NCI-H1930 (cell line): ENCODE results near the gene ENOX1.
A peak's percentile ranks its signal among the peaks of the same experiment; 100 is the strongest.
"Not testable (repeated sequence)": the region's sequence is repeated elsewhere in the genome, so short reads cannot be mapped to it uniquely, and the experiment has no call there.

Experiments used
- DNase-seq, 2 experiments: peaks; one replicate each; lab custom pipeline; 2025; lab: John Stamatoyannopoulos, UW

The ENOX1 gene

DNA sequence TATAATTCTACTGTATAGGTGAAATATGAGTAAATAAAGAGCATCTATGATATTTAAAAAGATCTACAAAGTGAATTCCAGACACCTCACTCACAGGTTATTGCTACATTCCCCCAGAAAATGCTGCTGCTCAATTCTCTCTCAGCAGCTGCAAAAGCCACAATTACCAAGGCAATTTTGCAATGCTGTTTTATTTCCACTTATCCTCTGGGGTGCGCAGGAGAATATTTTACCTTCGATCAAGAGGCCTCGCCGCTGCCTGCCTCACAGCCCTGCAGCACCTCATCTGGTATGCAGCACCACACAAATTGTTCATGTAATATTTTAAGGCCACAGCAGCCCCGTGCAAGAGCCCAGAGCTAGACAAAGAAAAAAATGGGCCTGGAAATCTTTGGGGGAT is 430.2 kb downstream of the ENOX1 start:
- no peak for DNase-seq

DNA sequence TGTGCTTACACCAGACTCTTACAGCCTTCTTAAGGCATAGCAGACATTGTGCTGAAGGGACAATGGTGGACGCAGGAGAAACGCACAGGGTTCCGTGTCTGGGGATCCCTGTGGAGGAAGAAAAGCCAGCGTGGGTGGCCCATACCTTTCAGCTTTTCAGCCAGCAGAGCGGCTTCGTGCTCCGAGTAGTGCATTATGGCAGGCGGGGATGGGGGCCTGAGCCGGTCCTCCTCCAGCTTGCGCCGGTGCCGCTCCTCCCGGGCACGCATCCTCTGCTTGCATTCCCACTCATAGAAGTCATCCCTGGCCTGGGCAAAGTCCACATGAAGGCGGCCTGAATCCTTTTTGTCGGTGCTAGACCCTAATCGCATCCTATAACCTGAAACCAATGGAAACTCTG is 431.0 kb downstream of the ENOX1 start:
- no peak for DNase-seq

DNA sequence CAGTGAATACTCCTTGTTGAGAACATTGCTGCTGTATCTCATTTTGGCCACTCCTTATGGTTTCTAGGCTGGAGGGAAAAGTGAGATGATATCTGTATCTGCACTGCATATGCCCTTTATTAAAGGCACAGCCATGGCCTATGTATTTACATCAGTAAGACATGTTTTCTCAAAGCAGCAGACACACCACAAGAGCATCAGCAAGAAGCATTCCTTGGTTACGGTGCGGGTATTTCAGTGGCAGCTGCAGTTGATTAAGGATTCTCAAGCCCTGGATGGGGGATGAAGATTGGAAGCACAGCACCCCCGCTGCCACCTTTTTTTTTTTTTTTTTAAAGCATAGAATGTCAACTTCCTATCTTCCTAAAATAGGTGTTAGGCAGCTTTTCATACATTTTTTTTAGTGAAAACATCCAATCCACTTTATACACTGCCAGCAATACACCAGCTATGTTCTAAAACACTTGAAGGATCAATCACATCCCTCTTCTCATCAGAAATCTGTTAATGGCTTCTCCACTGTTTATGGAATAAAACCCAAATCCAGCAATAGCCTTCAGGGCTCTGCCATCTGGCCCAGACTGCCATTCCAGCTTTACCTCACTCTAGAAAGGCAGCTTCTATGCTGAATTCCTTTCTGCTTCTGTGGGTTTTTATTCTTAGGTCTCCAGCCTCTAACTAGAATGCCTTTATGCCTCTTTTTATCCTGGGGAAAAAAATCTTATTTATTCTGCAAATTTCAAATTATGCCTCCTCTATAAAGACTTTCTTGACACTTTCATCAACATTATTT is 432.4 kb downstream of the ENOX1 start:
- DNase-seq: no peak

DNA sequence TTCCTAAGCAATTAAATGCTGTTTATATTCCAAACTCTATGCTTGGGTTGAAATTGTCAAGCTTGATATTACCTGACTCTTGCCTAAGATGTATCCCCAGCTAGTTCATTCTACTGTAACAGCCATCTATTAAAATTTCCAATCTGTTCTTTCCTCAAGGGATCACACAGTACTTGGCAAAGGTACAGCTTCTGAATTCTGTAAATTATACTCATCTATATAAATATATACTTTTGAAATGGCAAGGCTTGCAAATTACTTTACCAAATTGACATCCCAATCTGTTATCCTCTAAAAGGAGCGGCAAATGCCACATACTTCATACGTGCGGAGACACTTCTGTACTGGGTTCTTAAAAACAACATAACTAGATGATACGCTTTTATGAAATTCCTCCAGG is 433.1 kb downstream of the ENOX1 start:
- DNase-seq: no peak

DNA sequence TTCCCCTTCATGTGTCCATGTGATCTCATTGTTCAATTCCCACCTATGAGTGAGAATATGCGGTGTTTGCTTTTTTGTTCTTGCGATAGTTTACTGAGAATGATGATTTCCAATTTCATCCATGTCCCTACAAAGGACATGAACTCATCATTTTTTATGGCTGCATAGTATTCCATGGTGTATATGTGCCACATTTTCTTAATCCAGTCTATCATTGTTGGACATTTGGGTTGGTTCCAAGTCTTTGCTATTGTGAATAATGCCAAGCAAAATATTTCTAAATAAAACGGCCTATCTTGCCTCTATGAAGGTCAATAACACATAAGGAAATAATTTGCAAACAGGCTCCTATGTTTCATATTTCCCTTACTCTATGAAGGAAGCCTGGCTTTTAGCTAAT is 435.2 kb downstream of the ENOX1 start:
- DNase-seq: not testable (repeated sequence)

DNA sequence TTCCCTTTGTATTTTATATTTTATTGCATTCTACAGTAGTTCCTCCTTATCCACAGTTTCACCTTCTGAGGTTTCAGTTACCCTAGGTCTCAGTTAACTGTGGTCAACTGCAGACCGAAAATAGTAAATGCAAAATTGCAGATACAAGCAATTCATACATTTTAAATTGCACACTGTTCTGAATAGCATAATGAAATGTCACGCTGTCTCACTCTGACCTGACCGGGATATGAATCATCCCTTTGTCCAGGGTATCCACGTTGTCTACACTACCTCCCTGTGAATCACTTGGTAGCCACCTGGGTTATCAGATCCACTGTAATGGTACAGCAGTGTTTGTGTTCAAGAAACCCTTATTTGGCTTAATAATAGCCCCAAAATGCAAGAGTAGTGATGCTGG is 438.4 kb downstream of the ENOX1 start:
- DNase-seq: no peak

DNA sequence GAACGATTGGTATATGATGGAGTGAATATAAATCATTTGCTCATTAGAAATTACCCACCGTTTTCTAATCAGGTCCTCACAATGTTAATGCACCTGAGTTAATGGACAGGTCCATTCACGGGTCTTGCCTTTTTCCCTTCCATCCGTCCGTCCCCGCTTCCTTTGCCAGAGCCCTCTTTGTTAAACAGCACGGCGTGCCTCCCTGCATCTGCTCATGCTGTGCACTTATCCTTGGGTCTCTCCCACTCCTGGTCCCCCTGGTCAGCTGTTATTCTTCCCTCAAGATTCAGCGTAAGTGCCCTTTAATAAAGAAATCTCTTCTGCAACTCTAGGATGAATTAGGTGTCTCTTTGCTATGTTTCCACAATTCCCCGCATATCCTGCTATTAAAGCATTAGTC is 438.9 kb downstream of the ENOX1 start:
- peak in 1 of 2 experiments; percentile 8 for DNase-seq

DNA sequence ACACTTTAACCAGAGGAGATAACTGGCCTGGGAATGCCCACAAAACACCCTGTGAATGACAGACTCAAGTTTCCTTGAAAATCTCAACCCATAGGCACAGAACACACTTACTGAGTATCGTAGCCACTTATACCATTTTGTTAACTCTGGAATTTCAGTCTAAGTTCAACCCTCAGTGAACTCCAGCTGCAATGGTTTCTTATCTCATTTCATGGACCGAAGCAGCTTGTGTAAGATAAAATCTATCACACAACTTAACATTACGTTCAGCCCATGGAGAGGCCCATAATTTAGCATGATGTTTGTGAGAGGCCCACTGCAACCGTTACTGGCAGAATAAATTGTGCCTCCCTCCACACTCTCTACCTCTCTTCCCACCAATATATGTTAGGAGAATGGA is 440.3 kb downstream of the ENOX1 start:
- DNase-seq: no peak

DNA sequence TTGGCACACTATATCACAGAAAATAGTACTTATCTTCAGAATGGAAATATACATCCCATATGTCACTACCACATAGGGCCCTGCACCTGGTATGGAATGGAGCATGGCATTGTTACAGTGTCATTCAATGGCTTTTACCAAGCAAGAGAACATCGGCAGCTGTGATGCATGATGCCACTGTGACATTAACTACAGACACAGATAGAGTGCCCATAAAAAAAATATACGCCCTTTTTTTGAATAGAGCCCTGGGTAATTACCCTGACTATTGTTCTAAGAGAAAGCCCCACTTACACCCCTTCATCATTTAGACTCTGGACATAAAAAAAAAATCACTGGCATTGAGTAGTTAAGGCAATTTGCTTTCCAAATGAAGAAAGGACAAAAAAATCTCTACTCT is 443.1 kb downstream of the ENOX1 start:
- no peak for DNase-seq

DNA sequence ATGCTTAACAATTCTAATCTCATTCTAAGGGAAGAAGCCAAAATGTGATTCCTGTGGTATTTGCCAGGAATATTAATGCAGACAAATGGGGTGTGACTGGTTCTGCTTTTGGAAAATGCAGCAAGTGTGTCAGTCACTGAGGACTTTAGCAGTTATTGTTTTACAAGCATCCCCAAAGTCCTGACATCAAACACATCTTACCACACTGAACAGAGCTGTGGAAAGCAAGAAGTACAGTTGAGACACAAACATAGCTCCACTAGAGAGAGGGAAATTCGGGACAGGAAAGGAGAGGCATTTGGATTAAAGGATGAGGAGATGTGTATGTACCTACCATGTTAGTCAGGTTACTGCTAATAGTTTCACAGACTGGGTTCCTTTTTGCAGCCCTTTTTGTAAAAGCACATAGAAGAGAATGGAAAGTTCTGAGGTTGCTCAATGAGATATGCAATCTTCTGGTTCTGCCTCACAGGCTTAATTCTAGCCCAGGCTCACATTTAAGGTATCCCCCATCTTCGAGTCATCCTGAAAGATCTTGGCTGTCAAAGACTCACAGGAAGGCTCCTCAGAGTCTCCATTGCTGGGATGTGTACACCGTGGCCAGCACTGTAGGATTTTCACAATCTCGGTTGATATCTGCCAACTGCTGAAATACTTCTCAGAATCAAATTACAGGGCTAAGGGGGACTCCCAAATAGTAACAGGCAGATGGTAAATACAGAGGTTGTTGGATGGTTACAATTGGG is 446.8 kb downstream of the ENOX1 start:
- no peak for DNase-seq

DNA sequence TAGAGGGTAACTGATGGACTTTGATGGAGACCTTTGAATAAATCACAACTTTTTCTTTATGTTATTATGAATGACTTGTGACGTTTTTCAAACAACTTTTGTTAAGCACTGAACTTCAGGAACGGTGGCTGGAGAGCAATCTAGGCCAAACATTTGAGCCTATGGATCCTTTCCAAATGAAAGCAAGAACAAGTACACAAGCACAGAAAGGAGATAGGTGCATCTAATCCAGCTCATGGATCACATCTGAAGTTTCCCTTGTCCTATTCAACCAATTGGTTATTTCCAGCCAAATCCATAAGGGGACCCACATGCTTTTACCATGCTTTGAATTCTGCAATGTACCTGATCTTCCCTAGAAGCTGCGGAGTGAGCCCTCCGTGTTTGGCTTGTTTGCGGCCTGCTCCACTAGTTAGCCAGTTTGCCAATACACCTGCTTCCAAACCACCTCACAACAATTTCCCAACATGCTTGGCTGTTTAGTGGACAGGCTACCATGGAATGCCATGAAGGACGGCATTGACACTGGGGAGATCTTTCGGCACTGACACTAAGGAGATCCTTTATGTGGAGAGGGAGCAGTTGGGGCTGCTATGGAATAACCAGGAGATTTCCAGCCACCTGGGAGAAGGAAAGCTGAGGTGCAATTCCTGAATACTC is 447.5 kb downstream of the ENOX1 start:
- no peak for DNase-seq

DNA sequence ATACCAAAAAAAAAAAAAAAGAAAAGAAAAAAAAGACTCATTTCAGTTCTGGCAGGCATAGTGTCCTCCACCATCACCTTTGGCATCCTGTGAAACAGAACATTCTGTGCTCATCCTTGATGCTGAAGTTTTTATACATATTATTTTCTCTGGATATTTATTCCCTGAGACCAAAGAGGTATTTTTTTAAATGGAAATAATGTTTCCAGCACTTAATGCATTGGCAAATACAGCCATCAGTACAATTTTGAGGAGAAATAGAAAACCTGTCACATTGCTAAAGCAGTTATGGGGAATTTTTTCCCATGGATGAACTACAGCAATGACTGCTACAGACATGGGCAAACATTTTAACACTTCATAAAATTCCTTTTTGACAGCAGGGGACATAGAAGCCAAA is 451.0 kb downstream of the ENOX1 start:
- DNase-seq: no peak

DNA sequence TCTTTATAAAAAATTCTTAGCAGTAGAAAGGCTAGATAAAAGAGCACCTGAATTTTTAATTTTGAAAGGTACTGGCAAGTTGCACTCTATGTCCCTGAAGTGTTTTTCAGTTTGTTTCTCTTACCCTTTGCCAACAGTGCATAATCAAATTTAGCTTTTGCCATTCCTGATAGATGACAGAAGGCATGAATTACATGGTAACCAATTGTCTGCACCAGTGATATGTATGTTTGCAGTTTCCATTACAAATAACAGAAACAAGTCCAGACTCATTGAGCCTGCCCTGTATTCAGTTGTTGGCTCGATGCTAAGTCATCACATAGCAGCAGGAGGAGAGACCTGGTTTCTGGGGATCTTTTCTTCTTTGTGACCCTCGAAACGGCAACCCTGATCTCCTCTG is 453.6 kb downstream of the ENOX1 start:
- no peak for DNase-seq

DNA sequence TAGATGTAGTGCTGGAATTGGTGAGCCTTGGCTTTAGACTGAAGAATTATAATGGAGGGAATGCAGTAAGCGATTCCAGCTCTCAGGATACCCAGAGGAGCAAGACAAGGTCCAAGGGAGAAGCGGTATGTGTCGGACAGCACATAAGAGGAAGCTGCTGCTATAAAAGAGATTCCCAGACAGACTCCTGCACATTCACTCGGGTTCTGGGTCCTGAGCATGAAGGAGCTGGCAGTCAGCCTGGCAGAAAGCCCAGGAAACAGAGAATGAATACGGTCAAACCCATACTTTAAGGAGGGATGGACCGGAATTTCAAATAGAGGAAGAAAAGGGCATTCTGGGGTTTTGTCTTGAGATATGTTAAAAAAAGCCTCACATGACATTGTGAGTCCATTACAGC is 455.1 kb downstream of the ENOX1 start:
- DNase-seq: no peak

DNA sequence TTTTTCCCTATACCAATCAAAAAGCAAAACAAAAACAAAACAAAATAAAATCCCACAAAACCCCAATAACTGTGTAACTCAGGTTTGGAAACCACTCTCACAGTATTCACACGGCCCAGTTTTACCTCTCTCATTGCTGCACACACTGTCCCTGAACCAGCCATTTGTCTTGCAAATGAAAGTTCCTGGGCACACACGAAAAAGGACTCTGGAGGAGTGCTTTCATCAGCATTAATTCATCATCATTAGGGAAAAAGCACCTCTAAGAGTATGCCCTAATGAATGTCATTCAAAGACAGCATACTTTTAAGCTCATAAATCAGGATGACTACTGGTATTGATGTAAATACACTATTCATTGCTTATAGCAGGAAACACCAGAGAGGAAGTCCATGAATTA is 457.1 kb downstream of the ENOX1 start:
- no peak for DNase-seq

DNA sequence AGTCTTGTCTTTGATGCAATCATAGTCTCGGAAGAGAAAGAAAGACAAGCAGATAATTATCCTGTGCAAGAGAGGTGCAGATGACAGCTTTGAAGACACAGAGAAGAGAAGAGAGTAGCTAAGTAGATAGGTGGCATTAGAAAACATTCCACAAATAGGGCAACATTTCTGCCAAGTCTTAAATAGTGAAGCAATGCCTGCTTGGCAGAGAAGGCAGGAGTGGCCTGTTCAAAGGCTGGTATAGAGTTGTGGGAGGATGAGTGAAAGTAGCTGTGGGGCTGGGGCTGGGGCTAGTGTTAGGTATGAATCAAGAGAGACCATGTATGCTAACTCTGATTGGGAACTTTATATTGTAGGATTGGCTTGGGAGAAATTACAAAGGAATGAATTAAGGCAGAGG is 457.9 kb downstream of the ENOX1 start:
- no peak for DNase-seq

DNA sequence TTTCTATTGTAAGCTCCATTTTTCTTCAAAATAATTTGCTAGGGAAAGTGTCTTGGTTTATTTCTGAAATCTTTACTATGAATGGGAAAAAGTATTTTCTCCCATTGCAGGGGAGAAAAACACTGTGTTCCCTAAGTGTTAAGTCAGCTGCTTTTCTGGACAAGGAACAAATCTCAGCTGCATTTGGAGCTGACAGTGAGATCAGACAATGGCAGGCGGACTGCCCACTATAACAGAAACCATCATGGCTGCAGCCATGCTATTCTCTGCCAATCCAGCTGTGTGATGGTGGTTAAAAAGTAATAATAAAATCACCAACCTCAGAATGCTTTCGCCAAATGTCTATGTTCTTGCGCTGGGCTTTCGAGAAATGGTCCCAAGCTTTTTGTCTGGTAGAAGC is 460.7 kb downstream of the ENOX1 start:
- no peak for DNase-seq

DNA sequence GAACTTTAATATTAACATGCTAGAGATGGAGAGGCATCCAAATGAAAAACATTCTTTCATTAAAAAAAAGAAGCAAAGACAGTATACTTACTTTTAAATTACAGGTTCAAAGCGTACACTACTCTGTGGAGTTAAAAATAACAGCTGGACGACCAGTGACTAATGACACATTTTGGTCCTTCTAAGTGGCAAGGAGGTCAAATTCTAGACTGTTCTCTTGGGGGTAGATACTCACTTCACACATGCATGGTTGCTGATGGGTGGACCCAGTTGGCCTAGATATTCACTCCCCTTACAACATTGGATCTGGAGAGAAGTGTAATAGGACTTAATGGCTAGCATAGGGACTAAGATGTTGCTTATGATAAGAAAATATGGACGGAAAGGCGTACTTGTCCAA is 461.1 kb downstream of the ENOX1 start:
- no peak for DNase-seq

DNA sequence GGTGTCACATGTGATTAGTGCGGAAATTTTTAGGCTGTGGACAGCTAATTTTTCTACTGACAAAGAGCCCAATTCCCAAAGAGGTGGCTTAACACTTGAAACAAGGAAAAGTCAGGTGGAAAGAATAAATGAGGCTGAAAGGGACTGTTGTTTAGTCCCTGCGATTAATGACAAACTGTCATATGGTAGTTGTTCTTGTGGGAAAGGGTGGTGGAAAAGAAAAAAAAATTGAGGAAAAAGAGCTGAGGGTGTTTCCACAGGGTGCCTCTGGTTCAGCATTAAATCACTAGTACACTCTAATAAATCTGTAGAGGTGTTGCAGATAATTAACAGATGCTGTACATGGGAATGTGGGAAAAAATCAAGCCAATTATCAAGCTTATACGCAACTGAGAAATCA is 462.6 kb downstream of the ENOX1 start:
- no peak for DNase-seq

DNA sequence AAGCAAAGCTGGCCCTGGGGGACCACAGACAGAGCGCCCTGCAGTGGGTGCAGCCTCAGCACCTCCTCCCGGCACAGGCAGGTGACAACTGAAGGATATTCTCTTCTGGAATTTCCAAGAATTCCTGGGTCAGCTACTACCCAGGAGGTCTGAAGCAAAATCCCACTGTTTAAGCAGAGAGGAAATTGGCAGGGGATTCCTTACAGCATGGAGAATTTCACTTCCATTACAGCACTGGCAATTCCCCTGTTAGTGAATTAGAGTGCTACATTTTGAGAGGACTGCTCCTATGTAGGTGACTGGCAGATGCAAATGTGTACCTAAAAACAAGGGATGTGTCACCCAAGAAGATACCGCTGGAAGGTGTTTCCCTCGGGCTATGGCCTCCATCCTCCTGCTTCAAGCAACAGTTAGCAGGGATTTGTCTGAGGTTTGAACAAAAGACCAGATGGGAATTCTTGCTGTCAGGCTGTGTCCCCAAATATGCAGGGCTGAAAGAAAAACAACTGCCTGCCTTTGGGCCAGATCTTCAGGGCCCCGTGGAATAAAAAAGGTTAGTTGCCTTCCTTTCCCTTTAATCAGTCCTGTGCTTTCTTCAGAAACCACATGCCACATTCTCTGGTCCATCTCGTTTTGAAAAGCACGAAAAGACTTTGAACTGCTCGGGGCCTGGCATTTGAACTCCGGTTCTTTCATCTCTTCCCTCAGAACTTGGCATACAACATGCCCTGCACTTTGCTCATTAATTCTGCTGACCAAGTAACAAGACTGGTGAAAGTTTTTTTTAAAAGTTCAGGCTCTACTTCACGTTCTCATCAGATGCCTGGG is 466.9 kb downstream of the ENOX1 start:
- no peak for DNase-seq

DNA sequence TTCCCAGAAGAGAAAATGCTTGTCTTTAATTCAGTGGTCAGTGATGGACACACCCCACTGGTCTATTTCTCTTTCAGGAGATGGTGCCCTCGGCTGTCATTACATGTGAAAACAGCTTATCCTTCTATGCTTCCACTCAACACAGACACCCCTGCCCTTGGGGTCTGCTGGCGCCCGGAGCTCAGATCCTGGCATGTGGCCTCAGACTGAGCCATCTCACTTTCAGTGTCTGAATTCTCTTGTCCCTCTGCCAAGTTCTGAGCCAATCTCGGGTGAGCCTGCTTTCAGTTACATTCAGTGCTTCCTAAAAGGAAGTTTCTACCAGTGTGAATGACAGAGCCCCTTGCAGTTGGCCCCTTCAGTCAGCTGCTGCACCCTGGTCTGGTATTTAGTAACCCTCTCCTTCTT is 469.8 kb downstream of the ENOX1 start:
- DNase-seq: no peak

DNA sequence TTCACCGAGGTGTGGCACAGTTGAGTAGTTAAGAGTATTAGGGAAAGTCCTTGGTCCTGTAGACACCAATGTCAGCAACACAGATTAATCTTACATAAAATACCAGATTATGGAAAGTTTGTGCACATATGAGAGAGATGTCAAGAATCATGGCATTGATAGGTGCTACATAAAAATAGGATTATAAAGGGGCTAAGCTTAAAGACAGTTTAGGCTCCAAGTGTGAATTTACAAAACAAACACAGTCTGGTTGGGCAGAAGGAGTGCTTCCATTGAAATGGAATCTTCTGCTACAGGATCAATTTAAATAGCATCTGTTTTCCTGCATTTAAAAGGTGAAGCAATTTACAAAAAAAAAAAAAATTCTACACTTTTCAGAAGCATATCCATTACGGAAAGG is 470.5 kb downstream of the ENOX1 start:
- DNase-seq: no peak
